ENCODE results near the gene FFAR3.
"Not testable (repeated sequence)": the region's sequence is repeated elsewhere in the genome, so short reads cannot be mapped to it uniquely, and the experiment has no call there.

FFAR3 gene

DNA sequence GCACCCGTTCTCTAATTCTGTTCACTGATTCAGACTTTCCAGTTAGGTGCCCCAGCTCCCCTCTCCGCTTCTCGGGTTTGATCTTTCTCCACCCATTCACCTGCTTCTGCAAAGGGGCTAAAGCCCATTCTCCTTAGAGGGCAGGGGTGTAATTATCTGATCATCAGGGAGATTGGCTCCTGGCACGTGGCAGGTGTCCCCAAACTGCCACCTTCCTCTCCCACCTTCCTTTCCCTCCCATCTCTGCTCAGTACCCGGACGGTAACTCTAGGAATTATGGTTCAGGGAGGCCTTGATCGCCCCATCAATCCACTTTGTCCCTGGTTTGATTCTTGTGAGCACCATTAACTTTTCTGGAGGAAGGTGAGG is 10.3 kb upstream of the FFAR3 start:
- in situ Hi-C loops (cut with MboI; ENCODE audit: low pct_unique_long_range_greater_than_20kb, low sequenced_read_pairs): no loop called here
- DNase-seq: no peak

DNA sequence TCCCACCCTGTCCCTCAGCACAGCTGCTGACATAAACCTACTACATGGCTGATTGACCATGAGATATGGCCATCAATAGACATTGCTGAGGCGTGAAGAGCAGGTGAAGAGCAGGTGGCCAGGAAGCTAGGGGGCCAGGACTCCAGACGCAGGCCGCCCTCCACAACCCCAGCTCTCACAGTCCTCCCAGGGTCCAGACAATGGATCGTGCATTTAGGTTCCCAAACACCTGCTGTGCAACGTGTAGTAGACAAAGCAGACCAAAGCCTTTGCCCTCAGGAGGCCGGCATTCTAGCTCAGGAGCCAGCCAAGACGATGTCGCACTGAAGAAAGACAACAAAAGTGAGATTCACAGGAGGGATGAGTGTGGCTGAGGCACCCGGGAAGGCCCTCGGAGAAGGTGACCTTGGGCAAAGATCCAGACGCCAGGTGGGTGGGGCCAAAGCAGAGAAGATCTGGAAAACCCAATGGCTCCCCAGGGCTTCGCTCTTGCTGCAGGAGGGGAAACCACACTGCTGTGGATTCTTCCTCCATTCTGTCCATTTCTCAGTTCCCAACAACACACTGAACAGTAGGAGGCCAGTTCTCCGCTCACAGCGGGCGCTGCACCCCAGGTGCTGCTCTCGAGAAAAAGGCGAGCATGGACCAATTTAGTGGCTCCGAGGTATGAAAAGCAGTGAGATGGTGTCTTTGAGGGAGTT is 9.2 kb upstream of the FFAR3 start:
- in situ Hi-C loops (cut with MboI; ENCODE audit: low pct_unique_long_range_greater_than_20kb, low sequenced_read_pairs): no loop called here
- DNase-seq: no peak

DNA sequence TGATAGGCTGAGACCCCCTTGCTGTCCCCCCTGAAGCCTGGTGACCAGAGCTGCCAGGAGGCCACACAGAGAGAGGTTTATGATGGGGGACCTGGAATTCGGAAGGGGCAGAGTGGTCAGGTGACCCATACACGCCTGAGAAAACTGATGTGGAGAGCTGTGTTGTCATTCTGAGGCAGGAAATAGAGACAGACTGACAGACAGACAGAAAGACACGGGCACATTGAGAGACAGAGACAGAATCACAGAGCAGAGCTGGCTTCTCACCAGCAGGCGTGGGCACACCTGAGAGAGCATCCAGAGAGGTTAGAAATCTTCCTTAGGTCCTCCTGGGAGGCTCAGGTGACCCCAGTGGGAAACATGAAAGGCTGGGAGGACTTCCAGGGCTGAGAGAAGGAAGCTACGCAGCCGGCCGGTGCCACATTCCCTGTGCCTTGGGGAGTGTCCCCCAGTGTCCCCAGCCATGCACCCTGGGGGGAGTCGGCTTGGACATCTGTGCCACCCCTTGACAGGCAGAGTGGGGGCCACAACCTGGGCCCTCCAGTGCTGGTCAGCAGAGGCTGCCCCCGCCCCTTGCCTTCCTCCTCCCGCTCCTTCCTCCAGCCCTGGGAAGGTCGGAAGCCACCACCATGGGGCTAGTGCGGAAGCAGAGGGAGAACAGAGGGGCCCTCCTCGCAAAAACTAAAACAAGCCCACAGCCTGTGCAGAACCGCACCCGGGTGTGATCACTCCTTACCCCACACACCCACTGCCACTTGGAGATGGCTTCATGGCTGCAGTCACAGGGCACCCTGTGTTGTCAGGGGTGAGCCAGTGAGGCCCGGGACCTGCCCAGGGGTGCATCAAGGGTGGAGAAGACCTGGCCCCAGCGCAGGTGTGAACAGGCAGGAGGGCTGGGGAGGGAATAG is 8.4 kb upstream of the FFAR3 start:
- in situ Hi-C loops (cut with MboI; ENCODE audit: low pct_unique_long_range_greater_than_20kb, low sequenced_read_pairs): no loop called here
- no peak for DNase-seq

DNA sequence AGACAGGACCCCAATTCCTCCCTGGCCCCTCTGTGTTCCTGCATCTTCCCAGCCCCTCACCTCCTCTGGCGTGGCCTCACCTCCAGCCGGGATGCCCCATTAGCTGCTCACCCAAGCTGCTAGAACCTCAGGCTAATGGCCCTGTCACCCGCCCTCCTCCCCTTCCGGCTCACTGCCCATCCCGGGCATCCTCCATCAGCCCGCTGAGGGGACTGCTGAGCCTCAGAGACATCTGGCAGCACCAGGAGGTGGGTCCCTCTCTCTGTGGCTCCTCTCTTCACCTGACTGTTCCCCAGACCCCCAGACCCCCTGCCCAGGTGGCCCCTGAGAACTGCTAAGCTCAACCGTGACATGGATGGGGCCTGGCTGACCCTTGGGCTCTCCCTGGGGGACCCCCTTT is 7.7 kb upstream of the FFAR3 start:
- no peak for DNase-seq
- in situ Hi-C loops (cut with MboI; ENCODE audit: low pct_unique_long_range_greater_than_20kb, low sequenced_read_pairs): no loop called here

DNA sequence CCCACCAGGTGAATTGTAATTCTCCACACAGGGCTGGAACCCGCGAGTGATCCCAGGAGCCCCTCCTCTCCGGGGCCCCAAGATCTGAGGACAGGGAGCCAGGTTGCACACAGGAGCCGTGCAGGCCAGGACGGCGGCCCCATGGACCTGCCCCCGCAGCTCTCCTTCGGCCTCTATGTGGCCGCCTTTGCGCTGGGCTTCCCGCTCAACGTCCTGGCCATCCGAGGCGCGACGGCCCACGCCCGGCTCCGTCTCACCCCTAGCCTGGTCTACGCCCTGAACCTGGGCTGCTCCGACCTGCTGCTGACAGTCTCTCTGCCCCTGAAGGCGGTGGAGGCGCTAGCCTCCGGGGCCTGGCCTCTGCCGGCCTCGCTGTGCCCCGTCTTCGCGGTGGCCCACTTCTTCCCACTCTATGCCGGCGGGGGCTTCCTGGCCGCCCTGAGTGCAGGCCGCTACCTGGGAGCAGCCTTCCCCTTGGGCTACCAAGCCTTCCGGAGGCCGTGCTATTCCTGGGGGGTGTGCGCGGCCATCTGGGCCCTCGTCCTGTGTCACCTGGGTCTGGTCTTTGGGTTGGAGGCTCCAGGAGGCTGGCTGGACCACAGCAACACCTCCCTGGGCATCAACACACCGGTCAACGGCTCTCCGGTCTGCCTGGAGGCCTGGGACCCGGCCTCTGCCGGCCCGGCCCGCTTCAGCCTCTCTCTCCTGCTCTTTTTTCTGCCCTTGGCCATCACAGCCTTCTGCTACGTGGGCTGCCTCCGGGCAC is 6.7 kb upstream of the FFAR3 start:
- in situ Hi-C loops (cut with MboI; ENCODE audit: low pct_unique_long_range_greater_than_20kb, low sequenced_read_pairs): no loop called here

DNA sequence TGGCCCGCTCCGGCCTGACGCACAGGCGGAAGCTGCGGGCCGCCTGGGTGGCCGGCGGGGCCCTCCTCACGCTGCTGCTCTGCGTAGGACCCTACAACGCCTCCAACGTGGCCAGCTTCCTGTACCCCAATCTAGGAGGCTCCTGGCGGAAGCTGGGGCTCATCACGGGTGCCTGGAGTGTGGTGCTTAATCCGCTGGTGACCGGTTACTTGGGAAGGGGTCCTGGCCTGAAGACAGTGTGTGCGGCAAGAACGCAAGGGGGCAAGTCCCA is 6.1 kb upstream of the FFAR3 start:
- no peak for DNase-seq
- in situ Hi-C loops (cut with MboI; ENCODE audit: low pct_unique_long_range_greater_than_20kb, low sequenced_read_pairs): no loop called here

More for the DNA sequence above, 6.7 kb upstream of the FFAR3 start:
- no peak for DNase-seq

DNA sequence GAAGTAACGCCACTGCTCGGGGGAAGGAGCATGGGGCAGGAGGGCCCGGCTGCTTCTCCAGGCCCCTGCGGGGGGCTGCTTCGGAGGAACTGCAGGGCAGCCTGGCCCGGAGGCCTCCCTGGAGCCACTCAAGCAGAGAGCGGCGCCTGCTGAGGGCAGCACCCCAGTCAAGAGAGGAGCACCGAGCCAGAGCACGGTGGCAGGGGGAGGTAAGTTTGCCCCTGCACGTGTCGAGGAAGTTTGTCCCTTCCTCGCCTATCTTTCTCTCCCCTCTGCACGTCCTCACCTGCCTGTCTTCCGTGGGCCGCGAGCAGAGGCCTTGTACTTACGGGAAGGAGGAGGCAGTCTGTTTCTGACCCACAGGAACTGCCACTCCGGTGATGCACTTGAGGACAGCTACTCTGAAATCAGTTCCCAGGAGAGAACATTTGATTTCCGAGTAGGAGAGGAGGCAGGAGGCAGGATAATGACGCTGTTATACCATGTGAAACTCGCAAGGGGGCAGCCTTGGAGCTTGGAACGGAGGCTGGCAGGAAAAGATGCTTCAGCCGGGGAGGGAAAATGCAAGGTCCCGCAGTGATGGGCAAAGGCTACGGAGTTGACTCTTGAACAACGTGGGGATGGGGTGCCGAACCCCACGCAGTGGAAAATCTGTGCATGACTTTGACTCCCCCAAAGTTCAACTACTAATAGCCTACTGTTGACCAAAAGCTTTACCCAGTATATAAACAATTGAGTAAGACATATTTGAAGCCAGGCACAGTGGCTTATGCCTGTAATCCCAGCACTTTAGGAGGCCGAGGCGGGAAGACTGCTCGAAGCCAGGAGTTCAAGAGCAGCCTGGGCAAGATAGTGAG is 5.6 kb upstream of the FFAR3 start:
- DNase-seq: peak; percentile 78
- in situ Hi-C loops (cut with MboI; ENCODE audit: low pct_unique_long_range_greater_than_20kb, low sequenced_read_pairs): no loop called here

DNA sequence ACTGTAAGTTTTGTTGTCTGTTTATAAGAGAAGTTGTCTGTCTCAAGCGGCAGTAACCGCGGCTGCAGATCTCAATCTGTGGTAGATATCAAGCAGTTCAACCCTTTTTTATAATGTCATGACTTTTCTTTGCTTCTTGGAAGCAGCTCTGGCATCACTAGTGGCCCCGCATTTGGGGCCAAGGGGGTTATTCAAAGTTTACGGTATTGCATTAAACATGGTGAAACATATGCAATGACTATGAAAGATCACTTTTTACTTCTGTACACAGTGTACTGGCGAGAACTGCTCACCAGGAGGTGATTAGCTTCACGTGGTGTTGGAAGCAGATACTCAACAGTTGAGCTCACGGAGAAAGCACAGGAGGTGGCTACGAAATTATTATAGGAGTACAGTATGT is 4.6 kb upstream of the FFAR3 start:
- no peak for DNase-seq
- in situ Hi-C loops (cut with MboI; ENCODE audit: low pct_unique_long_range_greater_than_20kb, low sequenced_read_pairs): no loop called here

DNA sequence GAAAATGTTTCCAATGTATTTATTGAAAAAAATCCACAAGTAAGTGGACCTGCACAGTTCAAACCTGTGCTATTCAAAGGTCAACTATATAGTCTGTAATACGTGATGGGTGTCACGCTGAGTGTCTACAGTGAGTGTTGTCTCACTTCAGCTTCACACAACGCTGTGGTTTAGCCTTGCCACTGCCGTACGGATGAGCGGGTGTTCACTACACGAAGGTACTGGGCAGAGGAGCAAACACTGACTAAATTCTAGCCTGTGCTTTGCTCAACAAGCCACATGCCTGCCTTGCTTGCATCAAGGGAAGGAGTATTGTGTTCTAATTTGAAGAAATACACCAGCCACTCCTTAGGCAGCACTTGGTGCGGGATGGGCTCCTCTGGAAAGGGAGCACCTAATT is 3.4 kb upstream of the FFAR3 start:
- in situ Hi-C loops (cut with MboI; ENCODE audit: low pct_unique_long_range_greater_than_20kb, low sequenced_read_pairs): no loop called here

DNA sequence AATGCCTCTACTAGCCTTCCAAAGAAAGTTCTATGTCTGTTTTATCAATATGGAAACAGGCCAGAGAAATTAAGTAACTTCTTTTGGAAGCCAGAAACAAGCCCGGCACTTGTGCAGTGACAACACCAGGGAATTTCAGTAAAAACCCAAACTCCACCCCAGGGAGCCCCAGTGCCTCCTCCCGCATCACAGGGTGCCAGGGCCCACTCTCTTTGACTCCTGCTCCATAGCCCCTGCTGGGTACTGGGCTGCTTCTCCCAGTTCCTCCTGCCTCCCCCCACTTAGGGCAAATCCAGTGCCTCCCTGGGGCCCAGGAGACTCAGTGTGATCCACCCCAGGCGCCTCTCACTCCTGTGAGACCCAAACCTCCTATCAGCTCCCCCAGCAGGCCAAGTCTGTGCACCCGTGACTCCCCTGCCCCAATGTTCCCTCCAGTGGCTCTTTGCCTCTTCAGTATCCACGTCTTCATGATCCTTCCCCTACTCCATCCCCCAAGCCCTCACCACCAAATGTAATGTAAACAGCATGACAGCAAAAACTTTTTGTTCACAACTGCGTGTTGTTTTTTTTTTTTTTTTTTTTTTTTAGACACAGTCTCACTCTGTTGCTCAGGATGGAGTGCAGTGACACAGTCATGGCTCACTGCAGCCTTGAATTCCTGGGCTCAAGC is 2.3 kb upstream of the FFAR3 start:
- no peak for DNase-seq
- in situ Hi-C loops (cut with MboI; ENCODE audit: low pct_unique_long_range_greater_than_20kb, low sequenced_read_pairs): no loop called here

More for the DNA sequence above, 3.4 kb upstream of the FFAR3 start:
- DNase-seq: no peak

DNA sequence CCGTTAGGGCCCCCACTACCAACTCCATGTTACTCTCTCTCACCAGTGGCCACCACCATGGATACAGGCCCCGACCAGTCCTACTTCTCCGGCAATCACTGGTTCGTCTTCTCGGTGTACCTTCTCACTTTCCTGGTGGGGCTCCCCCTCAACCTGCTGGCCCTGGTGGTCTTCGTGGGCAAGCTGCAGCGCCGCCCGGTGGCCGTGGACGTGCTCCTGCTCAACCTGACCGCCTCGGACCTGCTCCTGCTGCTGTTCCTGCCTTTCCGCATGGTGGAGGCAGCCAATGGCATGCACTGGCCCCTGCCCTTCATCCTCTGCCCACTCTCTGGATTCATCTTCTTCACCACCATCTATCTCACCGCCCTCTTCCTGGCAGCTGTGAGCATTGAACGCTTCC is 574 bp downstream of the FFAR3 start:
- in situ Hi-C loops (cut with MboI; ENCODE audit: low pct_unique_long_range_greater_than_20kb, low sequenced_read_pairs): not testable (repeated sequence)

DNA sequence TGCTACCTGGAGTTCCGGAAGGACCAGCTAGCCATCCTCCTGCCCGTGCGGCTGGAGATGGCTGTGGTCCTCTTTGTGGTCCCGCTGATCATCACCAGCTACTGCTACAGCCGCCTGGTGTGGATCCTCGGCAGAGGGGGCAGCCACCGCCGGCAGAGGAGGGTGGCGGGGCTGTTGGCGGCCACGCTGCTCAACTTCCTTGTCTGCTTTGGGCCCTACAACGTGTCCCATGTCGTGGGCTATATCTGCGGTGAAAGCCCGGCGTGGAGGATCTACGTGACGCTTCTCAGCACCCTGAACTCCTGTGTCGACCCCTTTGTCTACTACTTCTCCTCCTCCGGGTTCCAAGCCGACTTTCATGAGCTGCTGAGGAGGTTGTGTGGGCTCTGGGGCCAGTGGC is 1.1 kb downstream of the FFAR3 start:
- DNase-seq: not testable (repeated sequence)

More for the DNA sequence above, 574 bp downstream of the FFAR3 start:
- not testable (repeated sequence) for DNase-seq

DNA sequence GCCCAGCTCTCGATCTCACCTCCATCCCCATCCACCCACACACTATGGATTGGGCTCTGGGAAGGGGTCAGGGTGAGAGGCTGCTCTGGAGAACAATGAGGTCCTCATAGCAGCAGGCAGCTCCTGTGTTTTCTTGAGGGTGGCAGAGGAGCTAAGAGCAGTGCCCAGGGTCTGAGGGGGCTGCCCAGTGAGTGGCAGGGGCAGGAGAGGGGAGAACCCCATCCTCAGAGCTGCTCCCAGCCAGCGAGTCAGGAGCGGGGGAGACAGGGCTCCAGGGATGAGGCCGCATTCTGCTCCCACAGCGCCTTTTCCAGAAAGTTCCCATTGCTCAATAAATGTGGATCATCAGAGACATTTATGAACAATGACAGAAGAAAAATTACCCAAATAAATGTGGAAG is 1.8 kb downstream of the FFAR3 start:
- in situ Hi-C loops (cut with MboI; ENCODE audit: low pct_unique_long_range_greater_than_20kb, low sequenced_read_pairs); DNase-seq: not testable (repeated sequence)

More for the DNA sequence above, 1.1 kb downstream of the FFAR3 start:
- in situ Hi-C loops (cut with MboI; ENCODE audit: low pct_unique_long_range_greater_than_20kb, low sequenced_read_pairs): not testable (repeated sequence)

DNA sequence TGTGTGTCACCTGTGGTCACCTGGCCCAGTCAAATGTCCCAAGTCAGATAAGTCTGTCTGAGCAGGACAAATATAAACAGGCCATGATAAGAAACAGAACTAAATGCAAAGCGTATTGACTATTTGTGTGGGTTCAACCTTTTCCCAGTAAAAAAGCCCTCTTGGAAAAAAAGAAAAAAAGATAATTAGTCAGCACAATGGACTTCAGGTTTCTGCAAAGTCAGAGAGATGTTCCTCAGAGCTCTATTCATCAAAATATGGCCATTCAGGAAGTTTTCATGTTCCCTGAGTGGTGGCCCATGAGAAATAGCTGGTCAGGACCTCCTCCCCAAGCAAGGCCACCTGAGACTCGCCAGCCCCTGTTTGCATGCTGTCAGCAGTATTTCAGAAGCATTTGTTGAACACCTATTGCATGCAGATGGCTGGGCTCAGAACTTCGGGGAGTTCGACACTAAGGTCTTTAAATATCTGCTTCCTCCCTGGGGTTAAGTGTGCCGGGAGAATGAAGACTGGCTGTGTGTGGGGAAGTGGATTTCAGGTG is 2.7 kb downstream of the FFAR3 start:
- in situ Hi-C loops (cut with MboI; ENCODE audit: low pct_unique_long_range_greater_than_20kb, low sequenced_read_pairs): no loop called here
- no peak for DNase-seq

DNA sequence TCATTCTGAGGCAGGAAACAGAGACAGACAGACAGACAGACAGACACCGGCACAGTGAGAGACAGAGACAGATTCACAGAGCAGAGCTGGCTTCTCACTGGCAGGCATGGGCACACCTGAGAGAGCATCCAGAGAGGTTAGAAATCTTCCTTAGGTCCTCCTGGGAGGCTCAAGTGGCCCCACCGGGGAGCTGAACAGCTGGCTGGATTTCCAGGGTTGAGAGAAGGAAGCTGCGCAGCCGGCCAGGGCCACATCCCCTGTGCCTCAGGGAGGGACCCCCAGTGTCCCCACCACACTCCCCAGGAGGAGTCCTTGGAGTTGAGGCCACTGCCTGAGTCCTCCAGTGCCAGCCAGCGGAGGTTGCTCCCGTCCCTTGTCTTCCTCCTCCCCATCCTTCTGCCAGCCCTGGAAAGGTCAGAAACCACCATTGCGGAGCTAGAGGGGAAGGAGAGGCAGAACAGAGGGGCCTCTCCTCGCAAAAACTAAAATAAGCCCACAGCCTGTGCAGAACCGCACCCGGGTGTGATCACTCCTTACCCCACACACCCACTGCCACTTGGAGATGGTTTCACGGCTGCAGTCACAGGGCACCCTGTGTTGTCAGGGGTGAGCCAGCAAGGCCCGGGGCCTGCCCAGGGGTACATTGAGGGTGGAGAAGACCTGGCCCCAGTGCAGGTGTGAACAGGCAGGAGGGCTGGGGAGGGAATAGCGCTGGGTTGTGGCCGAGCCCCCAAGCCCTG is 4.2 kb downstream of the FFAR3 start:
- in situ Hi-C loops (cut with MboI; ENCODE audit: low pct_unique_long_range_greater_than_20kb, low sequenced_read_pairs): no loop called here
- DNase-seq: no peak

DNA sequence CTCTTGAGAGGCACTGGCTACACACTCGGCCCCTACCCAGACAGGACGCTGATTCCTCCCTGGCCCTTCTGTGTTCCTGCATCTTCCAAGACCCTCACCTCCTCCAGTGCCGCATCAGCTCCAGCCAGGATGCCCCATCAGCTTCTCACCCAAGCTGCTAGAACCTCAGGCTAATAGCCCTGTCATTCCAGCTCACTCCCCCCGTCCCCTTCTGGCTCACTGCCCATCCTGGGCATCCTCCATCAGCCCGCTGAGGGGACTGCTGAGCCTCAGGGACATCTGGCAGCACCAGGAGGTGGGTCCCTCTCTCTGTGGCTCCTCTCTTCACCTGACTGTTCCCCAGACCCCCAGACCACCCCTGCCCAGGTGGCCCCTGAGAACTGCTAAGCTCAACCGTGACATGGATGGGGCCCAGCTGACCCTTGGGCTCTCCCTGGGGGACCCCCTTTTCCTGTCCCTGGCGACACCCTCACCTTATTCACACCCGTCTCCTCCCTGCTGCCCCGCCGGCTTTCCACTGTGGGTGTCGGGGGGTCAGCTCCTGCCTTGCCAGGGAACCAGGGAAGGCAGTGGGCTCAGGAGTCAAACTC is 4.8 kb downstream of the FFAR3 start:
- no peak for DNase-seq
- in situ Hi-C loops (cut with MboI; ENCODE audit: low pct_unique_long_range_greater_than_20kb, low sequenced_read_pairs): no loop called here

DNA sequence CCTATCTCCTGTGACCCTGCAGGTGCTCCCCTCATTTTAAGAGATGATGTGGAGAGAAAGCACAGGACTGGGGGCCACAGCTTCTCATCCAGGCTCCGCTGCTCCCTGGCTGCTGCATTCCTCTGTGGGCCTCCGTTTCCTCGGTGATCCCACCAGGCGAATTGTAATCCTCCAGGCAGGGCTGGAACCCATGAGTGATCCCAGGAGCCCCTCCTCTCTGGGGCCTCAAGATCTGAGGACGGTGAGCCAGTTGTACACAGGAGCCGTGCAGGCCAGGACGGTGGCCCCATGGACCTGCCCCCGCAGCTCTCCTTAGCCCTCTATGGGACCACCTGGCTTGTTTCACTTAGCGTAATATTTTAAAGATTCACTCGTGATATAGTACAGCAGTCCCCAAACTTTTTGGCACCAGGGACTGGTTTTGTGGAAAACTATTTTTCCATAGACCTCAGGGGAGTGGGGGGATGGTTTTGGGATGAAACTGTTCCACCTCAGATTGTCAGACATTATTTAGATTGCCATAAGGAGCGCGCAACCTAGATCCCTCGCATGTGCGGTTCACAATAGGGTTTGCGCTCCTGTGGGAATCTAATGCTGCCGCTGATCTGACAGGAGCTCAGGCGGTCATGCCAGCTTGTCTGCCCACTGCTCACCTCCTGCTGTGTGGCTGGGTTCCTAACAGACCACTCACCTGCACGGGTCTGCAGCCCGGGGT is 5.6 kb downstream of the FFAR3 start:
- in situ Hi-C loops (cut with MboI; ENCODE audit: low pct_unique_long_range_greater_than_20kb, low sequenced_read_pairs): no loop called here
- no peak for DNase-seq

Data from KBM-7 (cell line).